Esophagus muscularis mucosa (tissue), 3 donors: ENCODE measurements around the gene ABCD4.

ENCODE experiments used
- CTCF ChIP-seq, 3 experiments: fragments of 200-600 bp in 2 of 3; fragments of 450-650 bp in 1 of 3; sonication (generic) in 2 of 3; IDR thresholded peaks; one replicate each; pipeline ENCODE4 v1.5.1; 2017 to 2019; ENCODE audit warnings: antibody characterized with exemption in 3 of 3, mild to moderate bottlenecking in 2 of 3, moderate library complexity in 1 of 3
- POLR2A ChIP-seq: fragments of 450-650 bp; IDR thresholded peaks from one replicate; pipeline ENCODE4 v1.6.1; 2017; ENCODE audit warnings: antibody characterized with exemption, moderate library complexity, mild to moderate bottlenecking, low read depth

GRCh38 chr14:74237441-74237840 is 65.3 kb downstream of the ABCD4 start:
- no peak for TF ChIP-seq POLR2A
- no peak for TF ChIP-seq CTCF (IDR thresholded peaks at IDR 0.05)
